Keratinocyte (primary cell): Measurements from ENCODE around the gene CD2AP. TPM values are rescaled to one million over a fixed set of nuclear protein-coding genes. Genes with fewer than 3 reads are reported as not detected.

Source experiments
- DNase-seq: peaks from one replicate; pipeline ENCODE4 v3.0.0-alpha.2; 2011; ENCODE audit warnings: low read depth, missing footprints, low spot score
- FAIRE-seq: peaks from 2 replicates; lab custom pipeline; 2011; peaks lifted over from hg19 to GRCh38; lab: Jason Lieb, UNC
- H2AFZ ChIP-seq: 2 replicates; pipeline ENCODE4 v1.6.0; 2012; ENCODE audit warnings: low read length, control low read depth, inconsistent platforms; ENCODE audit not compliant: control insufficient read depth
- H3K27ac ChIP-seq: 2 replicates; pipeline ENCODE4 v1.5.1; 2011; ENCODE audit warnings: low read length; ENCODE audit not compliant: control insufficient read depth, insufficient read depth
- H3K27me3 ChIP-seq: 3 replicates; pipeline ENCODE4 v1.6.0; 2011; ENCODE audit warnings: low read length; ENCODE audit not compliant: control insufficient read depth, insufficient read depth; ENCODE audit errors: extremely low read depth
- H3K36me3 ChIP-seq, 2 experiments: 2 replicates in 1 of 2; 3 replicates in 1 of 2; pipeline ENCODE4 v1.5.1; 2011; ENCODE audit warnings: low read length in 2 of 2, mild to moderate bottlenecking in 1 of 2; ENCODE audit not compliant: control insufficient read depth in 2 of 2, insufficient read depth in 2 of 2; ENCODE audit errors: extremely low read depth in 1 of 2
- H3K4me1 ChIP-seq: 3 replicates; pipeline ENCODE4 v1.5.1; 2011; ENCODE audit warnings: low read length; ENCODE audit not compliant: control insufficient read depth, insufficient read depth; ENCODE audit errors: extremely low read depth
- H3K4me2 ChIP-seq: 3 replicates; pipeline ENCODE4 v1.6.0; 2011; ENCODE audit warnings: low read depth, low read length; ENCODE audit not compliant: control insufficient read depth, insufficient read depth; ENCODE audit errors: extremely low read depth
- H3K4me3 ChIP-seq, 3 experiments: fragments of 200-600 bp in 1 of 3; sonication (generic) in 1 of 3; 2 replicates in 2 of 3; 3 replicates in 1 of 3; pipeline ENCODE4 v1.5.1; 2011 to 2016; ENCODE audit warnings: low read length in 3 of 3, mild to moderate bottlenecking in 3 of 3, control low read depth in 2 of 3, inconsistent platforms in 1 of 3, low read depth in 1 of 3, mixed read lengths in 1 of 3, mixed run types in 1 of 3, moderate library complexity in 1 of 3; ENCODE audit not compliant: control insufficient read depth in 2 of 3, insufficient read depth in 2 of 3; ENCODE audit errors: extremely low read depth in 1 of 3
- H3K79me2 ChIP-seq: 2 replicates; pipeline ENCODE4 v1.6.0; 2012; ENCODE audit warnings: low read length; ENCODE audit not compliant: control insufficient read depth, insufficient read depth
- H3K9ac ChIP-seq: 3 replicates; pipeline ENCODE4 v1.6.0; 2011; ENCODE audit warnings: low read length; ENCODE audit not compliant: control insufficient read depth, insufficient read depth; ENCODE audit errors: extremely low read depth
- H3K9me1 ChIP-seq: 3 replicates; pipeline ENCODE4 v1.6.0; 2011; ENCODE audit warnings: low read length; ENCODE audit not compliant: control insufficient read depth, insufficient read depth; ENCODE audit errors: extremely low read depth
- H3K9me3 ChIP-seq: 2 replicates; pipeline ENCODE4 v1.5.1; 2012; ENCODE audit warnings: low read depth, low read length; ENCODE audit not compliant: control insufficient read depth
- H4K20me1 ChIP-seq: 3 replicates; pipeline ENCODE4 v1.6.0; 2011; ENCODE audit warnings: low read length; ENCODE audit not compliant: control insufficient read depth, insufficient read depth; ENCODE audit errors: extremely low read depth
- EZH2 ChIP-seq: IDR thresholded peaks from one replicate; pipeline ENCODE4 v1.6.1; 2012; ENCODE audit warnings: inconsistent platforms, mild to moderate bottlenecking, low read length, moderate library complexity
- dilution Hi-C: fragments of 300-500 bp; cut with MboI; formaldehyde crosslinking; loops from one replicate; pipeline ENCODE4 v1.7.0; 2020; ENCODE audit warnings: low sequenced_read_pairs; ENCODE audit not compliant: extremely low pct_ligation_motif_present
- polyA plus RNA-seq, 5 experiments: library from polyadenylated mRNA; depleted of rRNA in 3 of 5; stranded (reverse) in 3 of 5; stranded (forward) in 1 of 5; unstranded in 1 of 5; fragments of >200 nt; gene quantifications; 1 replicate in 1 of 5; 2 replicates in 3 of 5; 3 replicates in 1 of 5; pipeline versions ENCODE4 v1.2.1 to v1.2.3, GENCODE V29; 2011 to 2012; ENCODE audit warnings: missing spikeins in 2 of 5, low read depth in 1 of 5, low replicate concordance in 1 of 5
- TF ChIP-seq, protein P1 (sequence below), 3 experiments: IDR thresholded peaks in 1 of 3; conservative IDR thresholded peaks in 1 of 3; optimal IDR thresholded peaks in 1 of 3; 2 replicates in 2 of 3; 3 replicates in 1 of 3; pipeline versions ENCODE3 to v1.5.1; 2011; ENCODE audit warnings: low read length in 3 of 3, mild to moderate bottlenecking in 3 of 3, moderate library complexity in 2 of 3, control low read depth in 1 of 3, inconsistent platforms in 1 of 3; ENCODE audit not compliant: insufficient read depth in 2 of 3; ENCODE audit errors: extremely low read depth in 1 of 3

Gene CD2AP
- polyA plus RNA-seq, 1 donor (not counting 4 experiments of a cell fraction or from before 2014, with no cell fraction given), result 23.9 TPM

DNA sequence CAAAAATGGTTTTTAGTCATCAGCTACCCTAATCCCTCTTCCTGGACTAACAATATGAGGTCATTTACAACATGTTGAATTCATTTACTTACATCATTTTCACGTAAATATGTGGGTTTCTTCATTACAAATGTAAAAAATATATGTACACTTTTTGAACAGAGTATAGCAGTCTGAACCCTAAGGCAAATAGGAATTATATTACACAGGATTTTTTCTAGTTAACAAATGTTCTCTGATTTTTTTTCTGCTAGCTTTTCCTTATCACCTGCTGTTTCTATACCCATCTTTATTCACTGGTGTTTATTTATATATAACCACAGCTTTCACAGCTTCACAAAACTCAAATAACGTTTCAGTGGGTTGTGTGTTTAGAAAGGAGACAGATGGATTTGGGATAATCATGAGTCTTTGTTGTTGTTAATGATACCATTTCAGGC lies 21.0 kb upstream of the CD2AP start:
- no peak for TF ChIP-seq EZH2
- TF ChIP-seq, protein P1, sequence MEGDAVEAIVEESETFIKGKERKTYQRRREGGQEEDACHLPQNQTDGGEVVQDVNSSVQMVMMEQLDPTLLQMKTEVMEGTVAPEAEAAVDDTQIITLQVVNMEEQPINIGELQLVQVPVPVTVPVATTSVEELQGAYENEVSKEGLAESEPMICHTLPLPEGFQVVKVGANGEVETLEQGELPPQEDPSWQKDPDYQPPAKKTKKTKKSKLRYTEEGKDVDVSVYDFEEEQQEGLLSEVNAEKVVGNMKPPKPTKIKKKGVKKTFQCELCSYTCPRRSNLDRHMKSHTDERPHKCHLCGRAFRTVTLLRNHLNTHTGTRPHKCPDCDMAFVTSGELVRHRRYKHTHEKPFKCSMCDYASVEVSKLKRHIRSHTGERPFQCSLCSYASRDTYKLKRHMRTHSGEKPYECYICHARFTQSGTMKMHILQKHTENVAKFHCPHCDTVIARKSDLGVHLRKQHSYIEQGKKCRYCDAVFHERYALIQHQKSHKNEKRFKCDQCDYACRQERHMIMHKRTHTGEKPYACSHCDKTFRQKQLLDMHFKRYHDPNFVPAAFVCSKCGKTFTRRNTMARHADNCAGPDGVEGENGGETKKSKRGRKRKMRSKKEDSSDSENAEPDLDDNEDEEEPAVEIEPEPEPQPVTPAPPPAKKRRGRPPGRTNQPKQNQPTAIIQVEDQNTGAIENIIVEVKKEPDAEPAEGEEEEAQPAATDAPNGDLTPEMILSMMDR (optimal IDR thresholded peaks at IDR 0.05 in 1 of 3, IDR thresholded peaks at IDR 0.05 in 1 of 3, conservative IDR thresholded peaks at IDR 0.05 in 1 of 3; ENCODE audit: extremely low read depth in 1 of 3, insufficient read depth in 2 of 3, low read length in 3 of 3), result no peak
- Histone ChIP-seq H3K27me3 (no peaks in the 10 kb centered on the region), H3K4me3 (no peak overlapping the region), H3K9ac (no peak overlapping the region), H2AFZ (no peak overlapping the region), H3K9me3 (no peaks in the 10 kb centered on the region), H3K4me2 (no peak overlapping the region), H3K4me1 (no peaks in the 10 kb centered on the region), H4K20me1 (no peaks in the 10 kb centered on the region), H3K9me1 (no peaks in the 10 kb centered on the region), H3K79me2 (no peaks in the 10 kb centered on the region), H3K36me3 (no peaks in the 10 kb centered on the region), H3K27ac (no peak overlapping the region)
- no peak for FAIRE-seq
- dilution Hi-C loops, result no loop called here
- no peak for DNase-seq

DNA sequence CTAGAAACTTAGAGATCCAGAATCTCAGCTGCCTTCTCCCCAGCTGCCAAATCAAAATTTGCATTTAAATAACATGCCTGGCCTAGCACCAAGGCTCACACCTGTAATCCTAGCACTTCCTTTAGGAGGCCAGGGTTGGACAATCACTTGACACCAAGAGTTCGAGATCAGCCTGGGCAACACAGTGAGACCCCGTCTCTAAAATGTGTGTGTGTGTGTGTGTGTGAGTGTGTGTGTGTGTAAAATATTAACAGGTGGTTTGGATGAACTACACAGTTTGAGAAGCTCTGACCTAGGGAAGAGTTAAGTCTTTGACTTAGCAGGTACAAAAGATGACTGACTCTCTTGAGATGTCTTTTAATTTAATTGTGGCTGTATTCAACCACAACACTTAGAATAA lies 20.2 kb upstream of the CD2AP start:
- Histone ChIP-seq H3K79me2 (no peaks in the 10 kb centered on the region), H3K9ac (no peak overlapping the region), H3K36me3 (no peaks in the 10 kb centered on the region), H3K27me3 (no peaks in the 10 kb centered on the region), H2AFZ (no peak overlapping the region), H4K20me1 (no peaks in the 10 kb centered on the region), H3K4me3 (no peak overlapping the region), H3K4me2 (no peak overlapping the region), H3K9me3 (no peaks in the 10 kb centered on the region), H3K4me1 (no peaks in the 10 kb centered on the region), H3K27ac (no peak overlapping the region), H3K9me1 (no peaks in the 10 kb centered on the region)
- dilution Hi-C loops, result no loop called here
- no peak for FAIRE-seq
- no peak for DNase-seq
- TF ChIP-seq, protein P1 (optimal IDR thresholded peaks at IDR 0.05 in 1 of 3, IDR thresholded peaks at IDR 0.05 in 1 of 3, conservative IDR thresholded peaks at IDR 0.05 in 1 of 3; ENCODE audit: extremely low read depth in 1 of 3, insufficient read depth in 2 of 3, low read length in 3 of 3), result no peak
- no peak for TF ChIP-seq EZH2
